ENCODE measurements around the gene TDRD9. TPM values are rescaled to one million over a fixed set of nuclear protein-coding genes. Genes with fewer than 3 reads are reported as not detected.

Gene TDRD9
- total RNA-seq, 1 experiment from 2014 or later: not detected

DNA sequence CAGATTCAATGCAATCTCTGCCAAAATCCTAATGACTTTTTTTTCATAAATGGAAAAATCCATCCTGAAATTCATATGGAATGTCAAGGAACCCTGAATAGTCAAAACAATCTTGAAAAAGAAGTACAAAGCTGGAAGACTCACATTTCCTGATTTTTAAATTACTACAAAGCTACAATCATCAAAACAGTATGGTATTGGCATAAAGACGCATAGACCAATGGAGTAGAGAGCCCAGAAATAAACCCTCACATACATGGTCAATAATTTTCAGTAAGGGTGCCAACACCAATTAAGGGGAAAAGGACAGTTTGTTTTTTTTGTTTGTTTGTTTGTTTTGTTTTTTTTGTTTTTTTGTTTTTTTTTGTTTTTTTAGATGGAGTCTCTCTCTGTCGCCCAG is 18.7 kb downstream of the TDRD9 start:
- CTCF ChIA-PET: no interaction called here
- no TSS peak for BruUV-seq (replicated peaks)
- peaks cover 8% of the 10 kb centered on the region for H3K9me3 ChIP-seq (ENCODE audit: low read depth, low read length, poor library complexity, severe bottlenecking)
- H3K36me3 ChIP-seq (ENCODE audit: insufficient read depth, low read length, poor library complexity, severe bottlenecking): no peaks in the 10 kb centered on the region
- POLR2A ChIA-PET (ENCODE audit: low non-redundant PET): no interaction called here
- no peak for TF ChIP-seq EZH2 (IDR thresholded peaks at IDR 0.05; ENCODE audit: borderline replicate concordance, low read depth, low read length, poor library complexity, severe bottlenecking)
- DNase-seq (ENCODE audit: low spot score): no peak
- H3K27ac ChIP-seq (ENCODE audit: low read depth, low read length, poor library complexity, severe bottlenecking): no peak overlapping the region
- intact Hi-C loops (cut with micrococcal nuclease; ENCODE audit: unreplicated experiment): no loop called here
- H3K4me3 ChIP-seq (ENCODE audit: low read depth, low read length, poor library complexity, severe bottlenecking): no peak overlapping the region
- peaks cover 11% of the 10 kb centered on the region for H3K27me3 ChIP-seq (replicated peaks; ENCODE audit: insufficient read depth, low read depth, low read length, poor library complexity)
- H3K4me1 ChIP-seq (ENCODE audit: insufficient read depth, low read length, poor library complexity, severe bottlenecking): no peaks in the 10 kb centered on the region

GRCh38 chr14:103948442-103948841 is 20.2 kb downstream of the TDRD9 start:
- Histone ChIP-seq H3K27me3 (replicated peaks; ENCODE audit: insufficient read depth, low read depth, low read length, poor library complexity) (peaks cover 8% of the 10 kb centered on the region), H3K4me1 (ENCODE audit: insufficient read depth, low read length, poor library complexity, severe bottlenecking) (no peaks in the 10 kb centered on the region), H3K9me3 (ENCODE audit: low read depth, low read length, poor library complexity, severe bottlenecking) (peaks cover 8% of the 10 kb centered on the region), H3K27ac (ENCODE audit: low read depth, low read length, poor library complexity, severe bottlenecking) (no peak overlapping the region), H3K4me3 (ENCODE audit: low read depth, low read length, poor library complexity, severe bottlenecking) (no peak overlapping the region), H3K36me3 (ENCODE audit: insufficient read depth, low read length, poor library complexity, severe bottlenecking) (no peaks in the 10 kb centered on the region)
- DNase-seq (ENCODE audit: low spot score): no peak
- intact Hi-C loops (cut with micrococcal nuclease; ENCODE audit: unreplicated experiment): no loop called here
- TF ChIP-seq, protein P1, sequence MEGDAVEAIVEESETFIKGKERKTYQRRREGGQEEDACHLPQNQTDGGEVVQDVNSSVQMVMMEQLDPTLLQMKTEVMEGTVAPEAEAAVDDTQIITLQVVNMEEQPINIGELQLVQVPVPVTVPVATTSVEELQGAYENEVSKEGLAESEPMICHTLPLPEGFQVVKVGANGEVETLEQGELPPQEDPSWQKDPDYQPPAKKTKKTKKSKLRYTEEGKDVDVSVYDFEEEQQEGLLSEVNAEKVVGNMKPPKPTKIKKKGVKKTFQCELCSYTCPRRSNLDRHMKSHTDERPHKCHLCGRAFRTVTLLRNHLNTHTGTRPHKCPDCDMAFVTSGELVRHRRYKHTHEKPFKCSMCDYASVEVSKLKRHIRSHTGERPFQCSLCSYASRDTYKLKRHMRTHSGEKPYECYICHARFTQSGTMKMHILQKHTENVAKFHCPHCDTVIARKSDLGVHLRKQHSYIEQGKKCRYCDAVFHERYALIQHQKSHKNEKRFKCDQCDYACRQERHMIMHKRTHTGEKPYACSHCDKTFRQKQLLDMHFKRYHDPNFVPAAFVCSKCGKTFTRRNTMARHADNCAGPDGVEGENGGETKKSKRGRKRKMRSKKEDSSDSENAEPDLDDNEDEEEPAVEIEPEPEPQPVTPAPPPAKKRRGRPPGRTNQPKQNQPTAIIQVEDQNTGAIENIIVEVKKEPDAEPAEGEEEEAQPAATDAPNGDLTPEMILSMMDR (conservative IDR thresholded peaks at IDR 0.05; ENCODE audit: low read depth, low read length): no peak
- no peak for TF ChIP-seq EZH2 (IDR thresholded peaks at IDR 0.05; ENCODE audit: borderline replicate concordance, low read depth, low read length, poor library complexity, severe bottlenecking)
- no TSS peak for BruUV-seq (replicated peaks)
- ChIA-PET CTCF (no interaction called here), POLR2A (ENCODE audit: low non-redundant PET) (no interaction called here)

GRCh38 chr14:103949131-103949790 is 21.0 kb downstream of the TDRD9 start:
- POLR2A ChIA-PET (ENCODE audit: low non-redundant PET): no interaction called here
- Histone ChIP-seq H3K27ac (ENCODE audit: low read depth, low read length, poor library complexity, severe bottlenecking) (no peak overlapping the region), H3K4me1 (ENCODE audit: insufficient read depth, low read length, poor library complexity, severe bottlenecking) (no peaks in the 10 kb centered on the region), H3K4me3 (ENCODE audit: low read depth, low read length, poor library complexity, severe bottlenecking) (no peak overlapping the region), H3K36me3 (ENCODE audit: insufficient read depth, low read length, poor library complexity, severe bottlenecking) (no peaks in the 10 kb centered on the region), H3K9me3 (ENCODE audit: low read depth, low read length, poor library complexity, severe bottlenecking) (peaks cover 8% of the 10 kb centered on the region), H3K27me3 (replicated peaks; ENCODE audit: insufficient read depth, low read depth, low read length, poor library complexity) (peaks cover 8% of the 10 kb centered on the region)
- no TSS peak for BruUV-seq (replicated peaks)
- intact Hi-C loops (cut with micrococcal nuclease; ENCODE audit: unreplicated experiment): no loop called here
- DNase-seq (ENCODE audit: low spot score): no peak
- CTCF ChIA-PET: no interaction called here
- TF ChIP-seq EZH2 (IDR thresholded peaks at IDR 0.05; ENCODE audit: borderline replicate concordance, low read depth, low read length, poor library complexity, severe bottlenecking): no peak
- TF ChIP-seq, protein P1 (conservative IDR thresholded peaks at IDR 0.05; ENCODE audit: low read depth, low read length): no peak
